Measurements from ENCODE around the gene NT5M. TPM values are rescaled to one million over a fixed set of nuclear protein-coding genes. Genes with fewer than 3 reads are reported as not detected.
A peak's percentile ranks its signal among the peaks of the same experiment; 100 is the strongest.

Gene NT5M
- total RNA-seq, 6 experiments from 2014 or later: 0.51 to 3.0 (median 0.87) TPM

DNA sequence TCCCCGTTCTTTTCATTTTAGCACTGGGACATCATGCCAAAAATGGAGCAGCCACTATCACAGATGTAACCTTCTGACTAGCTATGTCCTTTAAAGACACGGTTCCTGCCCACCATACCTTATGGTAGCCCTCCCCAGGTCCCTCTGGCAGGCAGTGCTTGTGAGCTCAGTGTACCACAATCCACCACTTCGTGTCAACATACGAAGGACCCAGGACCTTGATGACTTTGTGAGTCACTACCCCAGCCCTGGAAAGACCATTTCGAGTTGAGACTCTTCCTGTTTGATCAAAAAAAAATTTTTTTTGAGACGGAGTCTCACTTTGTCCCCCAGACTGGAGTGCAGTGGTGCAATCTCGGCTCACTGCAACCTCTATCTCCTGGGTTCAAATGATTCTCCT is 45.2 kb upstream of the NT5M start:
- H3K36me3 ChIP-seq: peaks cover 0 to 74% (median 26%) of the 10 kb centered on the region in 4 donors
- no peak overlapping the region for H3K27ac ChIP-seq
- H3K4me3 ChIP-seq: no peak overlapping the region
- ATAC-seq (no peak), DNase-seq (peak in 1 of 3 donors; percentile 11)
- no peaks in the 10 kb centered on the region for H3K27me3 ChIP-seq
- TF ChIP-seq CTCF (IDR thresholded peaks at IDR 0.05) (no peak), POLR2A (IDR thresholded peaks at IDR 0.05) (no peak)
- H3K4me1 ChIP-seq: no peaks in the 10 kb centered on the region
- H3K9me3 ChIP-seq: no peaks in the 10 kb centered on the region
- intact Hi-C loops (cut with DNase I): no loop called here
- 85% methylated on average over 7 of the region's 7 CpGs for WGBS (ENCODE audit: insufficient coverage, low coverage, low lambda C conversion rate, missing lambda C conversion rate)

DNA sequence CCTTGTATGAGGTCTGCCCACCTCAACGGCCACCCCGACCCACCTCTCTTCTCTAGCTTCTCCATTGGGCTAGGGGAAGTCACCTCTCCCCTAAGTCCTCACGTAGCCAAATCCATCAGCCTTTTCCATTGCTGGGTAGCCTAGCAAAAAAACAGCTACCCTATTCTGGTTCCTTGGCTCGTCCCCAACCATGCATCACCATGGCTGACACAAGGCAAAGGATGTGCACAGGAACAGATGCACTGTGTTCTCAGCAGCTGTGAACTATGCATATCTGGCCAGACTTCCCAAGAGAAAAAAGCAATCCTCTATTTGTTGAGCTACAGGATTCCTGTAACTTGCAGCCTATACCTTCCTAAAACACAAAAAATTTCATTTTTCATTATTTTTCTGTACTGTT is 44.2 kb upstream of the NT5M start:
- H3K4me1 ChIP-seq: no peaks in the 10 kb centered on the region
- H3K27me3 ChIP-seq: no peaks in the 10 kb centered on the region
- no peak for ATAC-seq
- no peak for TF ChIP-seq POLR2A (IDR thresholded peaks at IDR 0.05)
- no peak for TF ChIP-seq CTCF (IDR thresholded peaks at IDR 0.05)
- no peak overlapping the region for H3K4me3 ChIP-seq
- peaks cover 0 to 71% (median 27%) of the 10 kb centered on the region in 4 donors for H3K36me3 ChIP-seq
- H3K9me3 ChIP-seq: no peaks in the 10 kb centered on the region
- peak in 1 of 3 donors; percentile 25 for DNase-seq
- no peak overlapping the region for H3K27ac ChIP-seq
- intact Hi-C loops (cut with DNase I): no loop called here
- WGBS (ENCODE audit: insufficient coverage, low coverage, low lambda C conversion rate, missing lambda C conversion rate): 94% methylated on average over 4 of the region's 4 CpGs

DNA sequence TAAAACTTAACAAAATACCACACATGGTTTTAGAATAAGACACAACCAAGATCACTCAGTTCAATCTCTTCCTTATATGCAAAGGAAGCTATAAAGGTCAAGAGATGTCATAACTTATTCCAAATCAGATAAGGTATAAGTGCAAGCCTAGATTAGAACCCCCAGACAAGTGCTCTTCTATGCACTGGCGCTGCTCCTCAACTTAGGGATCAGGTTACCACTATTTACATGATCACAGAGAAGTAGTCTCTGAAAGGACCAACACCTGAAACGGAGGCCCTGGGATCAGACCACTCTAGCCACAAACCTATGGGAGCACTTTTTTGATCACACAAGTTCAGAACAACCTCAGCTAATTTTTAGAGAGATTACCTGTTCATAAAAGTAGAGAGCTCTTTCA is 38.7 kb upstream of the NT5M start:
- H3K4me3 ChIP-seq: no peak overlapping the region
- no peak overlapping the region for H3K27ac ChIP-seq
- DNase-seq: no peak
- no peaks in the 10 kb centered on the region for H3K27me3 ChIP-seq
- H3K9me3 ChIP-seq: no peaks in the 10 kb centered on the region
- TF ChIP-seq CTCF (IDR thresholded peaks at IDR 0.05) (no peak), POLR2A (IDR thresholded peaks at IDR 0.05) (no peak)
- H3K36me3 ChIP-seq: peaks cover 0 to 88% (median 35%) of the 10 kb centered on the region in 4 donors
- H3K4me1 ChIP-seq: no peaks in the 10 kb centered on the region
- WGBS (ENCODE audit: insufficient coverage, low coverage, low lambda C conversion rate, missing lambda C conversion rate): 90% methylated on average over 2 of the region's 2 CpGs
- intact Hi-C loops (cut with DNase I): no loop called here
- ATAC-seq: no peak

- 95% methylated on average over 8 of the region's 9 CpGs for WGBS (ENCODE audit: insufficient coverage, low coverage, low lambda C conversion rate, missing lambda C conversion rate)
- Histone ChIP-seq H3K27me3 (no peaks in the 10 kb centered on the region), H3K27ac (no peak overlapping the region), H3K9me3 (no peaks in the 10 kb centered on the region), H3K4me1 (no peaks in the 10 kb centered on the region), H3K36me3 (peaks cover 8 to 87% (median 37%) of the 10 kb centered on the region in 4 donors), H3K4me3 (no peak overlapping the region)
- intact Hi-C loops (cut with DNase I): no loop called here
- no peak for DNase-seq
- ATAC-seq: no peak
- TF ChIP-seq CTCF (IDR thresholded peaks at IDR 0.05) (peak in 2 of 4 donors; percentile 32 to 35), POLR2A (IDR thresholded peaks at IDR 0.05) (no peak)
Observed at GRCh38 chr17:17269926-17270773, 33.0 kb upstream of the NT5M start.
